GM19324 (cell line): ENCODE data around the gene CDH11.

Source experiments
- ATAC-seq: cut with Tn5 transposase; IDR thresholded peaks from one replicate; pipeline ENCODE4 v1.9.1; 2021; ENCODE audit warnings: mild to moderate bottlenecking, moderate library complexity; ENCODE audit not compliant: unreplicated experiment, low FRiP score

The CDH11 gene

DNA sequence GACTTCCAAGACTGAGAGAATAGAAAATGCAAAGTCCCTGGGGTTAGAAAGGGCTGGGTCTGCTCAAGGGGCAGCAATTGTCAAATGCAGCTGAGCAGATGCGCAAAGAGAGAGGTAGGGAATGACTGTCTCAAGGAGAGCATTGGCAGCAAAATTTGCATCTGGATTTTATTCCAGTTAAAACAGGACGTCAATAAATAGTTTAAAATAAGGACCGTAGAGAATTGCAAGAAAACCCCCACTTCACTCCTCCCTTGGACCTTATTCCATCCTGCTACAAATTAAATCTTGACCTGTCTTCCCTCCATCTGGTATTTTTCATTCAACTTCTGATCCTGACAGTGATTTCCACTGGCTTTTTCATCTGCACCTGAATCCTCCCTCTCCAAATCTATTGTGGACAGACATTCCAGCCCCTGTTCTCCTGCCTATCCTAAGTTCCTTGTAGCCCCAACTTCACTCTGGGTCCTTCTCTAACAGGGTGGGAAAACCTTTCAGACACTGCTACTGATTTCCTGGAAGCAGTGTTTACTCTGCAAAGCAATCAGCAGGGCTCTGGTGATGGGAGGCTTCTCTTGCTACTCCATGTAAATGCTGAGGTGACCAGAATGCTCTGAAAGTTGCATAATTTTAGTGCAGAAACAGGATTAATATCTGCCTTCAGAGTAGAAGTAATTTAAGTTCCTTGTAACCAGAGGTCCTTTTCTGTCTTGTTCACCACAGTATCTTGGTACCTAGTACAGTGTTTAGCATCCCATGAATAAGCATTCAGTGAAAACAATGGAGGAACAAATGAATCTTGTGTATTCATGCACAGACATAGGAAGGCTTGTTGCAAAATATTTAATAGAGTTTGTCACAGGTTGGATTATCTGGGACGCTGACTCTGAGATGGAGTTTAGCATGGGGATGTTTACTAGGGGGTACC lies 79.2 kb downstream of the CDH11 start:
- no peak for ATAC-seq

DNA sequence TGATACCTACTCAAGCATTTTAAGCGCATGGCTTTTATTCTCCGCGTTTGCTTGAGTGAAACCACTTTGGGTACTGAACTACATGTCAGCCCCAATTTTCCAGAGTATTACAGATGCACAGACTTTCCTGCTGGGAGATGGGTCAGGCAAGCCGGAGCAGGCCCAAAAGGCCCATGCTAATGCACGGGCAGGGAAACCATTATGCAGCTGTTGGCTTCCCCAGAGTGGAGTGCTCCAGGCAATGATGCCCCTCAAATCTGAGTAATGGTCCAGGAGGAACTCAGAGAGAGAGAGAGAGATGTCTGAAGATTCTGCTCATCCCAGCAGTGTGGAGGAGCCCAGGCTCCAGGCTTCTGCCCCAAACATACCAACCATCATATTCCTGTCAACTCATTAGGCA lies 80.2 kb downstream of the CDH11 start:
- no peak for ATAC-seq

DNA sequence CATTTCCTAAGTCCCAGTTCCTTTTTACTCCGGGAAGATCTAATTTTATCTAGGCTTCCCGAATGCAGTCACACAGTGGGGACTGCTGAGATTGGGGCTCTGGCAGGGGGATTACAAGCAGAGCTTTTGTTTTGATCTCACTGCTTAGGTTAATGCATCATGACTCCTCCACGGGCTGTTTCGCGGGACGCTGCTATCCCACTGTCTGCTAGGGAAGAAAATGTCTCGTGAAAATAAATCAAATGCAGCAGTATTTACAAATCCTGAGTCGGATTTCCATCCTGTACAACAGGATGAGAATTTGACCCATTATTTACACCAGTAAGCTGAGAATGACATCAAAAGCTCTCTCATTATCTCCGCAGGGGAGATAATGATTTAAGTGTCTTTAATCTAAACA lies 83.8 kb downstream of the CDH11 start:
- no peak for ATAC-seq

DNA sequence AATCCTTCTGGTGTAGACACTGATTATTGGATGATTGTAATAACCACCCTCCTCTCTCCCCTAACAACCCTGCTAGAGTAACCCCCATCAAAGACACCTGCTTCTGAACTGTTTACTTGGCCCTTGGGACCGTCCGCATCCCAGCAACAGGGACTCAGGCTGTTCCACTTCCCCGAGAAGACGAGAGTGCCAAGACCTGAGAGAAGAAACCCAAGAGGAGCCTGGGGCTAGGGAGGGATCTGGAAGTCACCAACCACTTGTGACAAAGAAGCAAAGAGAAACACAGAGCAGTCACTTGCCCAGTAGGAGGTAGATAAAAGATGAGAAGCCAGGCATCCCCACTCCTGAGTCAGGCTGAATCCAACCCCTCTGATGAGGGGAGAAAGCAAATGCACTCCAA lies 84.3 kb downstream of the CDH11 start:
- ATAC-seq, result no peak

DNA sequence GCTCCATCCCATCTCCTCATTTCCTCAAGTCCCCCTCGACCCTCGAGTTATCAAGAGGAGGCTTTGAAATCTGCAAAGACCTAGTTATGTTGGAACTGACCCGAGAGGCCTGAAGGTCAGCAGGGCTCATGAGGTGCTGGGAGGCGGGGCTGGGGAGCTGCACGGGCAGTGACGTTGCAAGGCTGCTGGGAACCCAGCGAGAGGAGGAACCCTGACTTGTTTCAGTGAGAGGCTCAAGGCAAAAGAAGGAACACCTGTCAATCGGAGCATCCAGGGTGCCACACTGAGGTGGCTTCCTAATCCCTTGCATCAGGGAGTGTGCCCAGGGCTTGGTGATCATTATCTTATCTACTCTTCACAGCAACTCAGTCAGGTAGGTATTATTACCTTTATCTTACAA lies 86.9 kb downstream of the CDH11 start:
- no peak for ATAC-seq

- ATAC-seq, result no peak
These were observed 89.5 kb downstream of the CDH11 start for GRCh38 chr16:65032387-65032786.

DNA sequence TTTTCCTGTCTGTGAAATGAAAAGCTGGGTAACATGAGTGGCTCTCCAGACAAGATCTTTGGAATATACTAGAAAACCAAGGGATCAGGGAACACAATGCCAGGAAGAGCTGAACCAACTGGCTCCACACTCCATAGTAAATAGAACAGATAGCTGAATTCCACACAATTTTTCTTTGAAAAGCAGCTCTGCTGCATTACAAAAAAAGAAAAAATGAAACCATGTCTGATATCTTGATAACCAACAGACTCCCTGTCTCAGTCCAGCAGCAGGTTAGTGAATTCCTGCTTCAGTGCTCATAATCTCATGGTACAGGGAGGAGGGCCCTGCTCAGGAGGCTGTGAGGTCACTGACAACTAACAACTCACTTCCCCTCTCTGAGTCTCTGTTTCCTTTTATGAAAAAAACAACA lies 97.1 kb downstream of the CDH11 start:
- no peak for ATAC-seq

DNA sequence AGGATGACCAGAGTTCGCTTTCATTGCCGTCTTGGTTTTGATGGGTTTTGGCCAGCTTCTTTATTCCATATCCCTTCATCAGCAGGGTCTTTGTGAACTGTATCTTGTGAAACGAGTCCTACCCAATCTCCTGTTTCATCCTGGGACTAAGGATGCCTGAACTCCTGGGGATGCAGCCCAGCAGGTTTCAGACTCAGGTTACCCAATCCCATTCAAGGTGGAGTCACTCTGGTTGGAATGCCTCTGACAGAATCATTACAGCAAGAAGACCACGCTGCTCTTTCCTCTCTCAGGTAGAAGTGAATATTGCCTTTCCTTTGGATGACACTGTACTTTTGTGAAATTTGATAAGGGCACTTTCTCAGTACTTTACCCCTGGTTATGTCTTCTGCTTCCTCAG lies 98.1 kb downstream of the CDH11 start:
- ATAC-seq, result no peak

DNA sequence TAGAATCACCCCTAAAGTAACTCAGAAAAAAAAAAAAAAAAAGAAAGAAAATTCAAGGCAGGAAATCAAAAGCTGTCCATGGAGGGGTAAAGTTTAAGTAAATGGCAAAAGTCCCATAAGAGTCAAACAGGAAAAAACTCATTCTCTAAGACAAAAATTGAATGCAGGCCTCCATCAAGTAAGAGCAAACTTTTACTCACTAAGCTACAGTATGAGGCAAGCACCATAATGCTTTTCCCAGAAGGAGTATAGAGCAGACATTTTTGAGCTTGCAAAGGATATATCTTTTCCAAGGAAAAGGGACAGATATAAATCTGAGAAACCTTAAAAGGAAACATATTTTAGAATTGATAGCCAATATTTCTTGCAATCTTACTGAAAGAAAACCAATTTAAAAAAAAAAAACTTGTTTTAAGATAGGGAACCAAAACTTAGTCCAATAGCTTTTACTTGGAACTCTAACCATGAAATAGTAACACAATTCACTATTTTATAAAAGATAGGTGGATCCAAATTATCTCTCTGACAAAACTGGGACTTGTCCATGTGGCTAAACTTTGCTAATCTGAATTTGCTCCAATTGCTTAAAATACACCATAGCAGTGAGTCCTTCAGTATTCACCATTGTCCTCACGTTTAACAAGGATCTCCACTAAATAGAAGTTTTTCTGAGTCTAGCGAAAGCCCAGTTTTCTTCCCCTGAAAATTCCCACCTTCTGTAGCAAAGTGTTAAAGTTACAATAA lies 99.8 kb downstream of the CDH11 start:
- ATAC-seq, result no peak

DNA sequence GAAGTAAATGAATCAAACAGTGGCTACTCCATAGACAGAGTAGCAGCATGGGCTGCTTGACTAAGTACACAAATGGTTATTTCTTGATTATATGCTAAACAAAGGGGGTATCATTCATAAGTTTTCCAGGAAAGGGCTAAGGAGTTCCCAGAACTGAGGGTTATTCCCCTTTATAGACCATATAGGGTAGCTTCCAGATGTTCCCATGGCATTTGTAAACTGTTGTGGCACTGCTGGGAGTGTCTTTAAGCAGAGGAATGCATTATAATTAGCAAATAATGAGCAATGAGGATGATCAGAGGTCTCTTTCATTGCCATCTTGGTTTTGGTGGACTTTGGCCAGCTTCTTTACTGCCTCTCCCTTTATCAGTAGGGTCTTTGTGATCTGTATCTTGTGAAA lies 105.1 kb downstream of the CDH11 start:
- no peak for ATAC-seq

GRCh38 chr16:65015599-65015998 lies 106.3 kb downstream of the CDH11 start:
- ATAC-seq, result no peak

DNA sequence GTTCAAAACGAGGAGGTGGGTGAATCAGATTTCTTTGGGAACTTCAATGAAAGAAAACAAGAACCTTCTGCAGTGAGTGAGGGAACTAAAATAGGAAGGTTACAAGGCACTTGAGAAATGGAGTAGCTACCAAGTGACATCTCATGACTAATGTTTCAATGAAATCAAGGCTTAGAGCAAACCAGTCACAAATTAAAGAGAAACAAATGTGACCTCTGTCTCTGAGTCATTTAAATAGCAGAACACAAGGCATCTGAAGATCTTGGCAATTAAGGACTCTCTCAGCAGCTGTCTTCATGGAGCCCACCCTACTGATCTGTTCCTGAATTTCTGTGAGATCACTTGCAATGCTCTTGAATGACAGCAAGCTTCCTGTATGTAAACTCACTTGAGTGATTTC lies 109.5 kb downstream of the CDH11 start:
- ATAC-seq, result no peak

GRCh38 chr16:65010125-65010524 lies 111.7 kb downstream of the CDH11 start:
- ATAC-seq, result no peak

- no peak for ATAC-seq
These were observed 116.2 kb downstream of the CDH11 start for GRCh38 chr16:65005696-65006095.

GRCh38 chr16:65004570-65004969 lies 117.3 kb downstream of the CDH11 start:
- no peak for ATAC-seq

DNA sequence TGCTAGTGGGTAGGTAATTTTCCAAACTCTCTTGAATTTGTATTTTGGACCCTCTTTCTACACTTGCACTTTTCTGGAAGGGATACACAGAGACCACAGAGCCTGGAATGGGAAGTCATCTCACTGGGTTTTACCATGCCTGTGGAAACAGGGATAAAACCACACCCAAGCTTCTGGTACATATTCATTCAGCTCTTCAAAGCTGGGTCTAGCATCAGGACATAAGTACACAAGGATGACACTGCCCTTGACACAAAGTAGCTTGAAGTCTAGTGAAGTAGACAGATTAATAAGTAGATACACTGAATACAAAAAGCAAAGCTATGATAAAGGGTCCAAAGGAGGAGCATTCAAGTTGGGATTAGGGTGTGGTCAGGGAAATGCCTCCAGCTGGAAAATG lies 118.2 kb downstream of the CDH11 start:
- no peak for ATAC-seq

DNA sequence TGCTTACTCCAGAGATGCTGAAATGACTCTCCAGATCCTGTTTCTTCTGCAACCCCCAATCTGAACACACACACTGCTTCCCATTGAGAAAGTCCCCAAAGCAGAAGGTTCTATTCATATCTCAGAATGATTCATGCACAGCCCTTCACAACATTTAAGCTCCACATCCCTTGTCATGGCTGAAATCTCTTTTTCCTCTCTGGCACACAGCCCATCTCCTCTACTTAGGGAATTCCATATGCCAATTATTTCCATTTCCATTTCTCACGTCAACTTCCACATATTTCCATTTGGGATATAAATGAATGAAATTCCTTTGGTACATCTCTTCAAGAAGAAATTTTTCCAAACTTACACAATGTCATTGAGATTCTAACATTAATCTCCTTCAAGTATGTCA lies 119.6 kb downstream of the CDH11 start:
- no peak for ATAC-seq

DNA sequence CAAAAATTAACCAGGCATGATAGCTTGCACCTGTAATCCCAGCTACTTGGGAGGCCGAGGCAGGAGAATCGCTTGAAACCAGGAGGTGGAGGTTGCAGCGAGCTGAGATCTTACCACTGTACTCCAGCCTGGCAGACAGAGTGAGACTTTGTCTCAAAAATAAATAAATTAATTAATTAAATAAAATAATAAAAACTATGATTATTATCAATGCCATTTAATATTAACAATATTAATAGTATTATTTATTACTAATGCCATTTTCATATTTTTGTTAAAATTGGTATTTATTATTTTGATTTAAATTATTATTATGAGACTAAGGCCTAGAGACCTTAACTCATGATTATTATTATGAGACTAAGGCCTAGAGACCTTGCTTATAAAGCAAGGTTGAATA lies 121.2 kb downstream of the CDH11 start:
- no peak for ATAC-seq

- no peak for ATAC-seq
These were observed 124.1 kb downstream of the CDH11 start for GRCh38 chr16:64997751-64998150.

GRCh38 chr16:64997121-64997520 lies 124.7 kb downstream of the CDH11 start:
- no peak for ATAC-seq

GRCh38 chr16:64996641-64997040 lies 125.2 kb downstream of the CDH11 start:
- ATAC-seq, result no peak

GRCh38 chr16:64993464-64993863 lies 128.4 kb downstream of the CDH11 start:
- no peak for ATAC-seq
